HepG2 (cell line): ENCODE results near the gene POLR1C. TPM values are rescaled to one million over a fixed set of nuclear protein-coding genes. Genes with fewer than 3 reads are reported as not detected.

Experiments used
- ATAC-seq: fragments of 200-7000 bp; cut with Tn5 transposase; 3 replicates; pipeline ENCODE4 v1.9.1; 2020; ENCODE audit warnings: mild to moderate bottlenecking, moderate library complexity
- BruUV-seq: library from RNA; stranded (reverse); fragments of 400-500 nt; replicated peaks from 2 replicates; lab custom pipeline; 2021; lab: Mats Ljungman, UMichigan
- CTCF ChIA-PET: fragments of 300-600 bp; formaldehyde crosslinking; extraction: SDS; loops from one replicate; lab custom pipeline; 2021; ENCODE audit warnings: low total read pairs, inconsistent platforms, low intra/inter-chr PET ratio; lab: Yijun Ruan, JAX
- POLR2A ChIA-PET: fragments of 350-600 bp; sonication (Branson Sonifier 250); formaldehyde crosslinking; loops from one replicate; lab custom pipeline; 2020; ENCODE audit warnings: antibody characterized with exemption, inconsistent platforms; lab: Yijun Ruan, JAX
- DNase-seq: peaks from one replicate; pipeline ENCODE4 v3.0.0-alpha.2; 2015; ENCODE audit warnings: low spot score
- FAIRE-seq: peaks from 3 replicates; lab custom pipeline; 2011; peaks lifted over from hg19 to GRCh38; lab: Jason Lieb, UNC
- H2AFZ ChIP-seq: one replicate; pipeline ENCODE4 v1.6.1; 2011; ENCODE audit warnings: low read length, inconsistent platforms
- H3K27ac ChIP-seq: fragments of 300-600 bp; 3 replicates; pipeline ENCODE4 v1.8.0; 2011; ENCODE audit warnings: mixed run types, mild to moderate bottlenecking, mixed read lengths, low read length, inconsistent platforms; ENCODE audit not compliant: insufficient read depth; ENCODE audit errors: extremely low read length
- H3K27me3 ChIP-seq, 2 experiments: fragments of 200-600 bp in 1 of 2; 2 replicates in 1 of 2; 3 replicates in 1 of 2; pipeline versions ENCODE4 v1.6.0 to v1.8.0; 2011; ENCODE audit warnings: low read length in 2 of 2, mild to moderate bottlenecking in 2 of 2, moderate library complexity in 2 of 2, inconsistent platforms in 1 of 2; ENCODE audit not compliant: insufficient read depth in 2 of 2, control insufficient read depth in 1 of 2
- H3K36me3 ChIP-seq, 2 experiments: fragments of 200-600 bp in 1 of 2; replicated peaks in 1 of 2; 2 replicates in 1 of 2; 3 replicates in 1 of 2; pipeline versions ENCODE4 v1.5.1 to v1.8.0; 2011; ENCODE audit warnings: low read length in 2 of 2, inconsistent platforms in 1 of 2; ENCODE audit not compliant: insufficient read depth in 2 of 2, control insufficient read depth in 1 of 2
- H3K4me1 ChIP-seq: 2 replicates; pipeline ENCODE4 v1.5.1; 2012; ENCODE audit warnings: low read length, inconsistent platforms; ENCODE audit not compliant: insufficient read depth
- H3K4me2 ChIP-seq: 2 replicates; pipeline ENCODE4 v1.6.0; 2011; ENCODE audit warnings: low read depth, low read length, inconsistent platforms
- H3K4me3 ChIP-seq, 3 experiments: fragments of 200-600 bp in 1 of 3; sonication (generic), shearing (Covaris generic) in 1 of 3; replicated peaks in 1 of 3; 2 replicates each; pipeline ENCODE4 v1.5.1; 2011 to 2016; ENCODE audit warnings: low read length in 3 of 3, inconsistent platforms in 2 of 3, low read depth in 2 of 3, mild to moderate bottlenecking in 2 of 3, control low read depth in 1 of 3, mixed read lengths in 1 of 3; ENCODE audit not compliant: insufficient read depth in 1 of 3
- H3K79me2 ChIP-seq: one replicate; pipeline ENCODE4 v1.6.1; 2011; ENCODE audit warnings: low read length, inconsistent platforms; ENCODE audit not compliant: insufficient read depth
- H3K9ac ChIP-seq: 2 replicates; pipeline ENCODE4 v1.6.0; 2011; ENCODE audit warnings: mild to moderate bottlenecking, low read depth, low read length, inconsistent platforms; ENCODE audit not compliant: insufficient read depth
- H3K9me3 ChIP-seq: 2 replicates; pipeline ENCODE4 v1.5.1; 2012; ENCODE audit warnings: mild to moderate bottlenecking, low read length
- H4K20me1 ChIP-seq: 2 replicates; pipeline ENCODE4 v1.6.0; 2011; ENCODE audit warnings: inconsistent platforms, mild to moderate bottlenecking, low read length, moderate library complexity; ENCODE audit not compliant: insufficient read depth
- DMTF1 ChIP-seq: sonication (generic); formaldehyde crosslinking; IDR thresholded peaks from 2 replicates; pipeline ENCODE4 v1.4.0; 2020; ENCODE audit warnings: mild to moderate bottlenecking, missing genetic modification reagents
- FOXM1 ChIP-seq: sonication (generic); formaldehyde crosslinking; IDR thresholded peaks from 2 replicates; pipeline ENCODE4 v1.5.0; 2020; ENCODE audit warnings: missing genetic modification reagents
- HNRNPH1 ChIP-seq: fragments of 200-400 bp; formaldehyde crosslinking; optimal IDR thresholded peaks from 2 replicates; pipeline ENCODE3; 2017; ENCODE audit warnings: mild to moderate bottlenecking, low read depth, low read length
- HOXA3 ChIP-seq: sonication (generic); formaldehyde crosslinking; IDR thresholded peaks from 2 replicates; pipeline ENCODE4 v1.5.0; 2020; ENCODE audit warnings: missing genetic modification reagents
- LCORL ChIP-seq, 2 experiments: fragments of 450-650 bp in 1 of 2; sonication (generic) in 1 of 2; formaldehyde crosslinking in 1 of 2; IDR thresholded peaks; 2 replicates each; pipeline versions ENCODE4 v1.5.0 to v1.6.1; 2017 to 2020; ENCODE audit warnings: antibody characterized with exemption in 1 of 2, missing genetic modification reagents in 1 of 2
- MIXL1 ChIP-seq: IDR thresholded peaks from 2 replicates; pipeline ENCODE4 v1.6.1; 2016
- MTF2 ChIP-seq: sonication (generic); formaldehyde crosslinking; IDR thresholded peaks from 2 replicates; pipeline ENCODE4 v1.5.0; 2020; ENCODE audit warnings: missing genetic modification reagents, borderline replicate concordance
- PAWR ChIP-seq: sonication (generic); formaldehyde crosslinking; IDR thresholded peaks from 2 replicates; pipeline ENCODE4 v1.4.0; 2020; ENCODE audit warnings: missing genetic modification reagents, mild to moderate bottlenecking, borderline replicate concordance
- RBFOX2 ChIP-seq: fragments of 200-400 bp; formaldehyde crosslinking; IDR thresholded peaks from 2 replicates; pipeline ENCODE4 v1.6.1; 2017; ENCODE audit warnings: low read depth, mild to moderate bottlenecking, low read length
- ZSCAN30 ChIP-seq: sonication (generic); formaldehyde crosslinking; IDR thresholded peaks from 2 replicates; pipeline ENCODE4 v1.5.0; 2020; ENCODE audit warnings: mild to moderate bottlenecking, missing genetic modification reagents
- WGBS: methylation state at CpG from one replicate; pipeline ENCODE4 v1.1.6; 2017; ENCODE audit warnings: low lambda C conversion rate; 5-methylcytosine and 5-hydroxymethylcytosine counted together
- in situ Hi-C: cut with HindIII; loops from 2 replicates; pipeline ENCODE4 v1.10.0; 2017; ENCODE audit warnings: low pct_unique_long_range_greater_than_20kb; ENCODE audit not compliant: extremely low pct_ligation_motif_present
- intact Hi-C: fragments of 100-400 bp; cut with micrococcal nuclease; formaldehyde crosslinking; loops from one replicate; pipeline ENCODE4 v1.10.0; 2022; ENCODE audit not compliant: unreplicated experiment
- polyA plus RNA-seq, 8 experiments: library from polyadenylated mRNA; depleted of rRNA in 3 of 8; stranded (reverse) in 7 of 8; unstranded in 1 of 8; fragments of >200 nt; fragmentation: Illumina TruSeq in 4 of 8; extraction: Trizol in 4 of 8; gene quantifications; 2 replicates each; pipeline versions ENCODE4 v1.2.1 to v1.2.3, GENCODE V29; 2011 to 2016; ENCODE audit warnings: low read depth in 4 of 8, missing spikeins in 1 of 8, mixed read lengths in 1 of 8; ENCODE audit not compliant: insufficient read depth in 1 of 8
- total RNA-seq, 5 experiments: library from RNA; depleted of rRNA; stranded (reverse); fragments of >200 nt; fragmentation: Illumina TruSeq; extraction: Trizol; gene quantifications; 2 replicates each; pipeline ENCODE4 v1.2.3, GENCODE V29; 2016; ENCODE audit warnings: low read depth in 1 of 5
- TF ChIP-seq, protein P1 (sequence below): sonication (generic); formaldehyde crosslinking; IDR thresholded peaks from 2 replicates; pipeline ENCODE4 v1.4.0; 2020; ENCODE audit warnings: missing genetic modification reagents, borderline replicate concordance

POLR1C gene
- total and polyA plus RNA-seq, 2 of the 13 experiments (the other 11 are each of a cell fraction or from before 2014, with no cell fraction given) = 62.6 to 72.2 TPM

GRCh38 chr6:43478008-43478372 is 38.9 kb upstream of the POLR1C start:
- in situ Hi-C loops = no loop called here
- Histone ChIP-seq H3K36me3 (no peaks in the 10 kb centered on the region; a peak in 1 of 5 replicates), H2AFZ (no peak overlapping the region), H3K27me3 (no peaks in the 10 kb centered on the region; a peak in 1 of 5 replicates), H3K9me3 (no peaks in the 10 kb centered on the region), H3K4me1 (peaks cover 59% of the 10 kb centered on the region), H3K79me2 (peaks cover 43% of the 10 kb centered on the region), H4K20me1 (no peaks in the 10 kb centered on the region), H3K27ac (peak overlapping the region; percentile 62), H3K9ac (peak overlapping the region; percentile 89), H3K4me3 (peak overlapping the region; percentile 78 to 97 (median 81)), H3K4me2 (peak overlapping the region; percentile 99)
- DNase-seq (no peak), FAIRE-seq (no peak), ATAC-seq (peak; percentile 7)
- TF ChIP-seq ZSCAN30 (CRISPR knock-in tag) (0 out of 2 replicates have a peak, but pooled peaks have one; percentile 2), MTF2 (0 out of 2 replicates have a peak, but pooled peaks have one; percentile 17), HOXA3 (CRISPR knock-in tag) (peak; percentile 16; the same call in 1 of the 2 replicates), HNRNPH1 (no peak), PAWR (CRISPR knock-in tag) (no peak), RBFOX2 (no peak), FOXM1 (CRISPR knock-in tag) (no peak), DMTF1 (CRISPR knock-in tag) (no peak), LCORL (IDR thresholded peaks at IDR 0.05) (no peak), LCORL (CRISPR knock-in tag; IDR thresholded peaks at IDR 0.05) (0 out of 2 replicates have a peak, but pooled peaks have one; percentile 4), MIXL1 (CRISPR knock-in tag) (no peak)
- TF ChIP-seq, protein P1, sequence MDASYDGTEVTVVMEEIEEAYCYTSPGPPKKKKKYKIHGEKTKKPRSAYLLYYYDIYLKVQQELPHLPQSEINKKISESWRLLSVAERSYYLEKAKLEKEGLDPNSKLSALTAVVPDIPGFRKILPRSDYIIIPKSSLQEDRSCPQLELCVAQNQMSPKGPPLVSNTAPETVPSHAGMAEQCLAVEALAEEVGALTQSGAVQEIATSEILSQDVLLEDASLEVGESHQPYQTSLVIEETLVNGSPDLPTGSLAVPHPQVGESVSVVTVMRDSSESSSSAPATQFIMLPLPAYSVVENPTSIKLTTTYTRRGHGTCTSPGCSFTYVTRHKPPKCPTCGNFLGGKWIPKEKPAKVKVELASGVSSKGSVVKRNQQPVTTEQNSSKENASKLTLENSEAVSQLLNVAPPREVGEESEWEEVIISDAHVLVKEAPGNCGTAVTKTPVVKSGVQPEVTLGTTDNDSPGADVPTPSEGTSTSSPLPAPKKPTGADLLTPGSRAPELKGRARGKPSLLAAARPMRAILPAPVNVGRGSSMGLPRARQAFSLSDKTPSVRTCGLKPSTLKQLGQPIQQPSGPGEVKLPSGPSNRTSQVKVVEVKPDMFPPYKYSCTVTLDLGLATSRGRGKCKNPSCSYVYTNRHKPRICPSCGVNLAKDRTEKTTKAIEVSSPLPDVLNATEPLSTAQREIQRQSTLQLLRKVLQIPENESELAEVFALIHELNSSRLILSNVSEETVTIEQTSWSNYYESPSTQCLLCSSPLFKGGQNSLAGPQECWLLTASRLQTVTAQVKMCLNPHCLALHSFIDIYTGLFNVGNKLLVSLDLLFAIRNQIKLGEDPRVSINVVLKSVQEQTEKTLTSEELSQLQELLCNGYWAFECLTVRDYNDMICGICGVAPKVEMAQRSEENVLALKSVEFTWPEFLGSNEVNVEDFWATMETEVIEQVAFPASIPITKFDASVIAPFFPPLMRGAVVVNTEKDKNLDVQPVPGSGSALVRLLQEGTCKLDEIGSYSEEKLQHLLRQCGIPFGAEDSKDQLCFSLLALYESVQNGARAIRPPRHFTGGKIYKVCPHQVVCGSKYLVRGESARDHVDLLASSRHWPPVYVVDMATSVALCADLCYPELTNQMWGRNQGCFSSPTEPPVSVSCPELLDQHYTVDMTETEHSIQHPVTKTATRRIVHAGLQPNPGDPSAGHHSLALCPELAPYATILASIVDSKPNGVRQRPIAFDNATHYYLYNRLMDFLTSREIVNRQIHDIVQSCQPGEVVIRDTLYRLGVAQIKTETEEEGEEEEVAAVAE (CRISPR knock-in tag) = 0 out of 2 replicates have a peak, but pooled peaks have one; percentile 36
- CTCF ChIA-PET = no interaction called here
- intact Hi-C loops = no loop called here
- BruUV-seq = TSS peak; percentile 62
- POLR2A ChIA-PET = interaction anchor here (0.7 to 6.5 kb wide), 15 partner anchors 8 to 494 kb away, joined by 3 to 141 read pairs (median 5); partner anchors contain the start of genes ABCC10, CUL9, DLK2 and LRRC73
- 6% methylated on average over 3 of the region's 3 CpGs for WGBS
